IMR-90 (cell line): Measurements from ENCODE around the gene RNF212. TPM values are rescaled to one million over a fixed set of nuclear protein-coding genes. Genes with fewer than 3 reads are reported as not detected.

ENCODE experiments used
- ATAC-seq: fragments of 200-7000 bp; cut with Tn5 transposase; 2 replicates; pipeline ENCODE4 v1.9.1; 2020; ENCODE audit warnings: low read depth, mild to moderate bottlenecking, moderate library complexity
- BruUV-seq: library from RNA; stranded (reverse); fragments of 400-500 nt; replicated peaks from 2 replicates; lab custom pipeline; 2021; lab: Mats Ljungman, UMichigan
- CTCF ChIA-PET: fragments of 300-600 bp; formaldehyde crosslinking; extraction: SDS; loops from one replicate; lab custom pipeline; 2021; ENCODE audit warnings: antibody characterized with exemption; lab: Yijun Ruan, JAX
- POLR2A ChIA-PET: fragments of 300-600 bp; sonication (Branson Sonifier 250); formaldehyde crosslinking; loops from one replicate; lab custom pipeline; 2022; ENCODE audit warnings: antibody characterized with exemption; ENCODE audit not compliant: unreplicated experiment; lab: Charles Lee
- DNase-seq: peaks from one replicate; pipeline ENCODE4 v3.0.0; 2013
- H2AFZ ChIP-seq: replicated peaks from 2 replicates; pipeline ENCODE3; 2013; ENCODE audit warnings: low read length, mild to moderate bottlenecking; ENCODE audit not compliant: poor library complexity
- H2AK5ac ChIP-seq: 2 replicates; pipeline ENCODE4 v1.6.1; 2013; ENCODE audit warnings: low read depth, low read length, inconsistent platforms
- H2AK9ac ChIP-seq: replicated peaks from 2 replicates; pipeline ENCODE3; 2013; ENCODE audit warnings: mild to moderate bottlenecking, low read depth, low read length, moderate library complexity; ENCODE audit not compliant: poor library complexity
- H2BK120ac ChIP-seq: 2 replicates; pipeline ENCODE4 v1.6.1; 2013; ENCODE audit warnings: low read depth, low read length, inconsistent platforms
- H2BK15ac ChIP-seq: 3 replicates; pipeline ENCODE4 v1.6.1; 2013; ENCODE audit warnings: low read depth, low read length, inconsistent platforms
- H2BK20ac ChIP-seq: 2 replicates; pipeline ENCODE4 v1.6.1; 2013; ENCODE audit warnings: low read depth, mild to moderate bottlenecking, inconsistent platforms, low read length, moderate library complexity
- H2BK5ac ChIP-seq: 2 replicates; pipeline ENCODE4 v1.6.1; 2013; ENCODE audit warnings: mild to moderate bottlenecking, low read depth, low read length, inconsistent platforms; ENCODE audit not compliant: poor library complexity, severe bottlenecking
- H3K14ac ChIP-seq: replicated peaks from 2 replicates; pipeline ENCODE4 v1.6.1; 2013; ENCODE audit warnings: low read depth, low read length, inconsistent platforms
- H3K18ac ChIP-seq: 2 replicates; pipeline ENCODE4 v1.6.1; 2013; ENCODE audit warnings: low read depth, low read length, control low read depth
- H3K23ac ChIP-seq: 2 replicates; pipeline ENCODE4 v1.6.1; 2013; ENCODE audit warnings: low read depth, low read length, inconsistent platforms
- H3K27ac ChIP-seq: 2 replicates; pipeline ENCODE4 v1.5.1; 2013; ENCODE audit warnings: mild to moderate bottlenecking, control low read depth, low read length; ENCODE audit not compliant: insufficient read depth
- H3K27me3 ChIP-seq: 2 replicates; pipeline ENCODE4 v1.6.1; 2013; ENCODE audit warnings: low read length; ENCODE audit not compliant: control insufficient read depth, insufficient read depth
- H3K36me3 ChIP-seq: 2 replicates; pipeline ENCODE4 v1.6.1; 2013; ENCODE audit warnings: low read length, mixed read lengths; ENCODE audit not compliant: control insufficient read depth, insufficient read depth
- H3K4ac ChIP-seq: 2 replicates; pipeline ENCODE4 v1.6.1; 2013; ENCODE audit warnings: low read depth, low read length, inconsistent platforms
- H3K4me1 ChIP-seq: 2 replicates; pipeline ENCODE4 v1.6.1; 2013; ENCODE audit warnings: low read length, mixed read lengths; ENCODE audit not compliant: control insufficient read depth, insufficient read depth
- H3K4me2 ChIP-seq: 2 replicates; pipeline ENCODE4 v1.6.1; 2013; ENCODE audit warnings: low read depth, mild to moderate bottlenecking, control low read depth, low read length, moderate library complexity
- H3K4me3 ChIP-seq: 2 replicates; pipeline ENCODE4 v1.5.1; 2013; ENCODE audit warnings: low read depth, mild to moderate bottlenecking, control low read depth, low read length, moderate library complexity; ENCODE audit not compliant: insufficient read depth
- H3K56ac ChIP-seq: 2 replicates; pipeline ENCODE4 v1.6.1; 2013; ENCODE audit warnings: low read length, inconsistent platforms; ENCODE audit not compliant: insufficient read depth; ENCODE audit errors: extremely low read depth
- H3K79me1 ChIP-seq, 2 experiments: 2 replicates each; pipeline ENCODE4 v1.6.1; 2013; ENCODE audit warnings: low read length in 2 of 2, inconsistent platforms in 1 of 2, low read depth in 1 of 2
- H3K9ac ChIP-seq: 2 replicates; pipeline ENCODE4 v1.6.1; 2013; ENCODE audit warnings: low read depth, low read length, control low read depth
- H3K9me1 ChIP-seq: 2 replicates; pipeline ENCODE4 v1.6.1; 2013; ENCODE audit warnings: low read length, inconsistent platforms; ENCODE audit not compliant: insufficient read depth
- H3K9me3 ChIP-seq: 2 replicates; pipeline ENCODE4 v1.6.1; 2013; ENCODE audit warnings: low read length; ENCODE audit not compliant: control insufficient read depth, insufficient read depth
- H4K20me1 ChIP-seq: 2 replicates; pipeline ENCODE4 v1.6.1; 2013; ENCODE audit warnings: low read length, inconsistent platforms; ENCODE audit not compliant: insufficient read depth
- H4K5ac ChIP-seq: 2 replicates; pipeline ENCODE4 v1.6.1; 2013; ENCODE audit warnings: mild to moderate bottlenecking, low read depth, low read length, control low read depth
- H4K8ac ChIP-seq, 2 experiments: 2 replicates each; pipeline ENCODE4 v1.6.1; 2013; ENCODE audit warnings: low read depth in 2 of 2, low read length in 2 of 2, control low read depth in 1 of 2, inconsistent platforms in 1 of 2
- H4K91ac ChIP-seq: 2 replicates; pipeline ENCODE4 v1.6.1; 2013; ENCODE audit warnings: low read depth, low read length, inconsistent platforms; ENCODE audit not compliant: insufficient read depth
- CHD1 ChIP-seq: IDR thresholded peaks from 2 replicates; pipeline ENCODE4 v1.6.1; 2012; ENCODE audit warnings: low read depth, low read length, improper control_type of control experiment
- ELK1 ChIP-seq: fragments of 150-350 bp; IDR thresholded peaks from 2 replicates; pipeline ENCODE4 v1.6.1; 2016; ENCODE audit warnings: low read depth, mild to moderate bottlenecking, low read length, moderate library complexity, borderline replicate concordance
- MAFK ChIP-seq: IDR thresholded peaks from 2 replicates; pipeline ENCODE4 v1.6.1; 2012; ENCODE audit warnings: low read depth, low read length, improper control_type of control experiment
- RFX5 ChIP-seq: IDR thresholded peaks from 2 replicates; pipeline ENCODE4 v1.8.0; 2012; ENCODE audit warnings: low read depth, mild to moderate bottlenecking, low read length, moderate library complexity
- WGBS, 2 experiments: methylation state at CpG; one replicate each; pipeline versions ENCODE4 v1.1.5 to v1.1.7; 2013; ENCODE audit warnings: missing lambda C conversion rate in 2 of 2; ENCODE audit not compliant: insufficient read length in 1 of 2; ENCODE audit errors: extremely low coverage in 2 of 2; 5-methylcytosine and 5-hydroxymethylcytosine counted together
- dilution Hi-C: fragments of 300-500 bp; cut with HindIII; formaldehyde crosslinking; loops from one replicate; pipeline ENCODE4 v1.14.3; 2018; ENCODE audit warnings: low sequenced_read_pairs; ENCODE audit not compliant: unreplicated experiment
- in situ Hi-C: fragments of 300-500 bp; cut with MboI; formaldehyde crosslinking; loops from 3 replicates; pipeline ENCODE4 v1.14.3; 2019; ENCODE audit warnings: low sequenced_read_pairs, inconsistent platforms, mixed read lengths
- intact Hi-C: fragments of 100-400 bp; cut with micrococcal nuclease; formaldehyde crosslinking; loops from 2 replicates; pipeline ENCODE4 v1.10.0; 2022
- polyA plus RNA-seq, 3 experiments: library from polyadenylated mRNA; depleted of rRNA; stranded (reverse); fragments of >200 nt; gene quantifications; 2 replicates each; pipeline ENCODE4 v1.2.3, GENCODE V29; 2012; ENCODE audit warnings: low replicate concordance in 1 of 3
- total RNA-seq: library from RNA; depleted of rRNA; stranded (reverse); fragments of >200 nt; gene quantifications from 2 replicates; pipeline ENCODE4 v1.2.3, GENCODE V29; 2012
- TF ChIP-seq, protein P1 (sequence below): fragments of 150-350 bp; IDR thresholded peaks from 2 replicates; pipeline ENCODE4 v1.6.1; 2017; ENCODE audit warnings: mild to moderate bottlenecking, antibody characterized with exemption, low read length, low read depth

Gene RNF212
- total and polyA plus RNA-seq, 2 of the 4 experiments (the other 2 are of a cell fraction), result under 0.01 to 0.51 TPM

DNA sequence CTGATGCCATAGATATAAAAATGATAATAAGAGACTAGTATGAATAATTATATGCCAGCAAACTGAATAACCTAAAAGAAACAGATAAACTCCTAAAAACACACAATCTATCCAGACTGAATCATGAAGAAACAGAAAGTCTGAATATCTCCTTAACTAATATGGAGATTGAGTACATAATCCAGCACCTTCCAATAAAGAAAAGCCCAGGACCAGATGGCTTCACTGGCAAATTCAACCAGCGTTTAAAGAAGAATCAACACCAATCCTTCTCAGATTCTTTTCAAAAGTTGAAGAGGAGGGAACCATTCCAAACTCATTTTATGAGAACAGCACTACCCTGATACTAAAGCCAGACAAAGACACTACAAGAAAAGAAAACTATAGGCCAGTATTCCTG is 26.5 kb upstream of the RNF212 start:
- no peak overlapping the region for H3K4me3 ChIP-seq
- in situ Hi-C loops, result no loop called here
- ChIA-PET CTCF (no interaction called here), POLR2A (no interaction called here)
- H3K9me1 ChIP-seq, result no peaks in the 10 kb centered on the region; the same call in 1 of the 2 replicates
- dilution Hi-C loops, result no loop called here
- no peak overlapping the region for H3K27ac ChIP-seq
- H3K27me3 ChIP-seq, result peaks cover 22% of the 10 kb centered on the region
- H3K23ac ChIP-seq, result no peak overlapping the region
- no peak overlapping the region for H2BK120ac ChIP-seq
- H3K4ac ChIP-seq, result no peak overlapping the region
- H4K5ac ChIP-seq, result no peak overlapping the region
- H3K18ac ChIP-seq, result no peak overlapping the region
- no peaks in the 10 kb centered on the region for H4K20me1 ChIP-seq
- no peak overlapping the region for H2BK5ac ChIP-seq
- no peak overlapping the region for H4K91ac ChIP-seq
- no peaks in the 10 kb centered on the region for H3K4me1 ChIP-seq
- no peak overlapping the region for H2AK9ac ChIP-seq
- no peak overlapping the region for H3K4me2 ChIP-seq
- BruUV-seq, result no TSS peak
- no peak overlapping the region for H4K8ac ChIP-seq
- H2BK20ac ChIP-seq, result no peak overlapping the region
- no peak overlapping the region for H3K14ac ChIP-seq
- H2AFZ ChIP-seq, result no peak overlapping the region
- H3K9me3 ChIP-seq, result peaks cover 4% of the 10 kb centered on the region; the same call in 1 of the 2 replicates
- H3K9ac ChIP-seq, result no peak overlapping the region
- ATAC-seq (no peak), DNase-seq (no peak)
- TF ChIP-seq RFX5 (no peak), MAFK (no peak), ELK1 (no peak), CHD1 (no peak)
- TF ChIP-seq, protein P1, sequence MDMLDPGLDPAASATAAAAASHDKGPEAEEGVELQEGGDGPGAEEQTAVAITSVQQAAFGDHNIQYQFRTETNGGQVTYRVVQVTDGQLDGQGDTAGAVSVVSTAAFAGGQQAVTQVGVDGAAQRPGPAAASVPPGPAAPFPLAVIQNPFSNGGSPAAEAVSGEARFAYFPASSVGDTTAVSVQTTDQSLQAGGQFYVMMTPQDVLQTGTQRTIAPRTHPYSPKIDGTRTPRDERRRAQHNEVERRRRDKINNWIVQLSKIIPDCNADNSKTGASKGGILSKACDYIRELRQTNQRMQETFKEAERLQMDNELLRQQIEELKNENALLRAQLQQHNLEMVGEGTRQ, result no peak
- intact Hi-C loops, result no loop called here
- no peak overlapping the region for H2BK15ac ChIP-seq
- WGBS, 2 experiments, result no CpG with 5 or more reads among the region's 1 CpG
- no peaks in the 10 kb centered on the region for H3K36me3 ChIP-seq
- H3K79me1 ChIP-seq, result no peaks in the 10 kb centered on the region
- H3K56ac ChIP-seq, result no peak overlapping the region
- no peak overlapping the region for H2AK5ac ChIP-seq
